Posterior vena cava (tissue), 2 donors: ENCODE measurements around the gene SLC7A14. TPM values are rescaled to one million over a fixed set of nuclear protein-coding genes. Genes with fewer than 3 reads are reported as not detected.

Source experiments
- DNase-seq: peaks from one replicate; pipeline ENCODE4 v3.0.0-alpha.2; 2020; ENCODE audit warnings: low spot score
- intact Hi-C, 2 donors: fragments of 100-400 bp; cut with DNase I; formaldehyde crosslinking; loops; one replicate each; pipeline versions ENCODE4 v1.14.1 to v1.14.2; 2022 to 2023
- total RNA-seq, 2 donors: library from RNA; stranded (reverse); fragmentation: NEBNext Ultra II Directional; extraction: Animal tissue kit (Norgen Biotek cat#: 25700); gene quantifications; one replicate each; pipeline ENCODE4 v1.2.1, GENCODE V29; 2021
- donor health status: DM: yes; HTN: yes; CAD: no.
- donor health status: DM: yes; HTN: yes; CAD: no.

SLC7A14 gene
- total RNA-seq, 2 donors from 2014 or later: 0.05 TPM; not detected in 1

DNA sequence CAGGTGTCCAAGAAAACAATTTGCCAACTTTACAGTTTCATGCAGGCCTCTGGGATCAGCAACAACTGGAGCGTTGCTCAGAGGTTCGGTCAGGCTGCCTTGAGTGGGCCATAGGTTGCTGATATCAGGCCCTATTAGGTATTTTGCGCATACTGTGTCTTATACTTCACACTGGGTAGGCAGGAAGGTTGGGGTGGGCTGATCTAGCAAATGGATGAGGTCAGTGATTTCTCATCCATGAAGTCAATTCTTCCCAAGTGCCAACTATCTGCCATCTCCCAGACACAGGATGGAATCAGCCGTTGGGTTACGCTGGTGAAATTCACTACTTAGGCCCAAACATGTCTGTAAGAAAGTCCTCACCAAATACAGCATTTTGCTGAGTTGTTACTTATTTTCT lies 77.6 kb downstream of the SLC7A14 start:
- intact Hi-C loops: no loop called here
- DNase-seq: no peak

DNA sequence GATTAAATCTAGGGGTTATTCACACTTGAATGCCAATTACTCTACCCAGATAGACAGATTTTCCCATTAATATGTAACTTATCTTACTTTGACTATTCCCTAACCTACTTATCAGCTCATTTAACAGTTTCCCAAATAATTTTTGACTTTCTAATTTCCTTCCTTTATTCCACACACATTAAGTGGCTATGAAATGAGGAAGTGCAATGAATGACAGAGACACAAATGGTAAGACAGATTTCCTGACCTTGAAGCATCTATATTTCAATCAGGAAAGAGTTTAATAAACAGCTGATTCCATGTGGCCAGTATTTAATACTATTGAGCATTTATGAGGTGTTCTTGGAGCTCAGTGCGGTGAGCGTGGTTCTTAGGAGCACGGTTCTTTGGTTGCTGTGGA lies 78.8 kb downstream of the SLC7A14 start:
- intact Hi-C loops: no loop called here
- DNase-seq: no peak

DNA sequence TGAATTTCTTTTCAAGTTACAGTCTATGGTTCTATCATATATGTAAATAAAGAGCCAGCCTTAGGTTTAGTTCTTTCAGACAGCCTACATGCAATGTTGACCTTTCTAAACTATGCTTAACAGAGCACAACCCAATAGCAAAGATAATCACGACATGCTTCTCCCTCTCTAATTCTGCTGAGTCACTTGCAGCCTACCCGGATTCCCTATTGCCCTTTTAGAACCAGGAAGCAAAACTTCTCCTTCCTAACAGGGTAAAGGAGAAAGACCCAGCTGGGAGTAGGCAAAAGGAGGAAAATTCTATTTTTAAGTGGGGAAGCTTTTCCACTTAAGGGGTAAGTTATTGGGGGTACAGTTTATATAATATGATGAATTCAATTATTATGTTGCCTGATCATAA lies 79.3 kb downstream of the SLC7A14 start:
- intact Hi-C loops: no loop called here
- no peak for DNase-seq

DNA sequence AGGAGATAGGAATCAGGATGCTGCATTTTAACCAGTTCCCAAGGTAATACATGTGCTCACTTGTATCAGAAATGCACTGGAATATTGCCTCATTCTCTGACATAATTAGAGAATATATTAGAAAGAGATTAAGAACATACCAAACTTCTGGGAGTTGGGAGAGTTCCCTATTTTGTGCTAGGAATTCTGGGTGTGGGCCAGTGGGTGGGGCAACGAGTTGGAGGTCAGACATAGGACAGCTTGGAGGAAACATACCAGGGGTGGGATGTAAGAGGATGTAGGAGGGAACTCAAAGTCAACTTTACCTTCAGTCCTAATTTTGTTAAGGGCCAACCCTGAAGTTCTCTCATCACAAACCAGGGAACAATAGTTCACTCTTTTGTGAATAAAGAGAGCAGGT lies 83.6 kb downstream of the SLC7A14 start:
- intact Hi-C loops: no loop called here
- no peak for DNase-seq

DNA sequence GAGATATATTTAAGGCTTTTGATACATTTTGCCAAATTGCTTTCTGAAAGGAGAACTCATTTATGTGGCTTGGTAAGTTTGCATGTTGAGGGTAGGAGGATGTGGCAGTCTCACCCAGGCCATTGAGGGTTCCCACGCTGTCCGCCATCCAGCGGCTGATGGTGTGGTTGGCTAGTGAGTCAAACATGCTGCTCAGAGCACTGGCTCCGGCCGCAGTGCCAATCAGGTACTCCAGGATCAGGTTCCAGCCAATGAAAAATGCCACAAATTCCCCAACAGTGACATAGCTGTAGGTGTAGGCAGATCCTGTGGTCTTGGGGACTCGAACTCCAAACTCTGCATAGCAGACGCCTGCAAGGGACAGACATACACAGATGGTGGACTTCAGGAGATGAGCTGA lies 84.9 kb downstream of the SLC7A14 start:
- intact Hi-C loops: no loop called here

DNA sequence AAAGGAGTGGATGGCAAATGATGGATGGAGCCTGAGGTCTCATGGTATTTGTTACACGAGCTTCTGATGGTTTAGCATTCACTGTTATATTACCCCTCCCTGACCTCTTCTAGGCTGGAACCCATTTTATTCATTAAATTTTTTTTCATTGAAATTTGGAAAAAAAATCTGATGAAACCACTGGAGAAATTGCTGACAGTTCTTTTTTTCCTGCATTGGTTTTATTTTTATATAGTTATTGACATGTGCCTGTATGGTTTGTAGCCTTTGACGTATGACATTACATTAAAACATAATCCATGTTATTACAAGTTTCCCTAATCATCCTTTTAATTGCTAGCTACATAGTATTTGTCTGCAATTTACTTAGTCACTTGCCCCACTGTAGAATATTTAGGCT lies 85.4 kb downstream of the SLC7A14 start:
- intact Hi-C loops: no loop called here

More for the DNA sequence above, 84.9 kb downstream of the SLC7A14 start:
- DNase-seq: peak; percentile 66

DNA sequence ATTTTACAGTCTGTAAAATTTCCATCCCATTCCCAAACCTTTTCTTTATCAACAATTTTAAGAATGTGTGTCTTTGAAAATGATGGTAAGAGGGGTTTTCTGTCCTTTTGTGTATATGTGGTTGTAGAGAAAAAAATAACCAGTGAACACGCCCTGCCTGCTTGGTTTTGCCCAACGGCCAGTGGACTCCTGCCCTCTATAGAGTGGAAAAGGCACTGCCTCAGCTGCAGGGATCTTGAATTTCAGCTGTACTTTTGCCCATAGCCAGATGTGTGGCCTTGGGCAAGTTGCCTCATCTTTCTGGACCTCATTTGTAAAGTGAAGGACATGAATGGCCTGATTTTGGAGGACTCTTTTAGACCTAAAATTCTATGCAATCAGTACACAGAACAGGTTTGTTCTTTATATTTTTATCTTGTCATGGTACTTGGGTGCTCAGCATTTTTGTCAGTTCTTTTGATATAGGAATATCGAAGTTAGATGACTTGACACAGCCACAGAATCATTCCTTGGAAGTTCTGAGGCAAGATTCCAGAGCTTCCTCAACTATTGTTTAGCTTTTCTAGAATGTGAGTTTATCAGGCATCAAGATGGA lies 86.2 kb downstream of the SLC7A14 start:
- intact Hi-C loops: no loop called here
- peak; percentile 67 for DNase-seq

More for the DNA sequence above, 85.4 kb downstream of the SLC7A14 start:
- no peak for DNase-seq

DNA sequence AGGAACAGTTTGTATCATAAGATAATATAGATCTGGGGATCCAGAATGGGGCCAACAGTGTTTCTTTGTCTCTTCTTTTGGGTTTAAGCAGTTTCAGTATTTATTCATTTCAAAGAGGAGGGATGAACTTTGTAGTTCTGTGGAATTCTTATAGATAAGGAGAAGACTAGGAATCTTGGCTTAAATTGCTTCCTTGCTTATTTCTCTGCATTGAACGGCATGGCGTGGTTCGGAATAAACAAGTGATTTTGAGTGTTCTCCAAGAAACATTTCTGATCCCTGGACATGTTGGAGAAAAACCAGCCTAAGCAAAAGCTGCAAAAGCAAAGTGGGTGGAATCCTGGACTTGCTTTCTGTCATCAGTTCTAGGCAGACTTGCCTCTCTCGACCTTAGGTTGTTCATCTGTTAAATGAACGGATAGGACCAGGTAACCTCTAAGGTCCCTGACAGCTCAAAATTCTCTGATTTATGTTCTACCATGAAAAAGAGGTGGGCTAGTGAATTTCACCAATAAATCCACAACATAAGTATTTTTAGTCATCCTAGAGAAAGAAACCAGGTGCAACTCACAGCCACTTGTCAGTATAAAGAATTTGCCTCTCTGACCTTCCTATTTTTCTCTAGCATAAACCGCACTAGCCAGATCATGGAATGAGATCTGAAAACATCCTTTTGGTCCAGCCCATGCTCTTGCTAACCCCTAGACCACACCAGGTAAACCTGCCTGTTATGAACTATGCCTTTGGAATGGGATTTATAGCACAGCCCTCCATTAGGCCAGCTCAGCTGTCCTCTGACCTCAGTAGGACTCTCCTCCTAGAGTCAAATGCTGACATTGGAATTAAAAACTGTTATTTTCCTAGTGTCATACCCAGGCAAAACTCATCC lies 88.4 kb downstream of the SLC7A14 start:
- intact Hi-C loops: no loop called here

DNA sequence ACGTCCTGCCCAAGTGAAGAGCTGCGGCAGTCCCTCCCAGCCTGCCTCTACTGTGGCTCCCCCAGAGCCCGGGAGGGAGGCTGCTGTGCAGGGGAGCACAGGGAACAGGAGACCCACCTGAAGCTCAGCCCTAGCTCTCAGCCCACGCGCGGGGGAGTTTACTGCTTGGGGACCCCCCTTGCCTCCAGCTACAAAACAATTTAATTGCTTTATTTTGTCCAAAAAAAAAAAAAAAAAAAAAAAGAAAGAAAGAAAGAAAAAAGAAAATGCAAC lies 89.1 kb downstream of the SLC7A14 start:
- intact Hi-C loops: no loop called here
- DNase-seq: no peak

More for the DNA sequence above, 88.4 kb downstream of the SLC7A14 start:
- DNase-seq: no peak

DNA sequence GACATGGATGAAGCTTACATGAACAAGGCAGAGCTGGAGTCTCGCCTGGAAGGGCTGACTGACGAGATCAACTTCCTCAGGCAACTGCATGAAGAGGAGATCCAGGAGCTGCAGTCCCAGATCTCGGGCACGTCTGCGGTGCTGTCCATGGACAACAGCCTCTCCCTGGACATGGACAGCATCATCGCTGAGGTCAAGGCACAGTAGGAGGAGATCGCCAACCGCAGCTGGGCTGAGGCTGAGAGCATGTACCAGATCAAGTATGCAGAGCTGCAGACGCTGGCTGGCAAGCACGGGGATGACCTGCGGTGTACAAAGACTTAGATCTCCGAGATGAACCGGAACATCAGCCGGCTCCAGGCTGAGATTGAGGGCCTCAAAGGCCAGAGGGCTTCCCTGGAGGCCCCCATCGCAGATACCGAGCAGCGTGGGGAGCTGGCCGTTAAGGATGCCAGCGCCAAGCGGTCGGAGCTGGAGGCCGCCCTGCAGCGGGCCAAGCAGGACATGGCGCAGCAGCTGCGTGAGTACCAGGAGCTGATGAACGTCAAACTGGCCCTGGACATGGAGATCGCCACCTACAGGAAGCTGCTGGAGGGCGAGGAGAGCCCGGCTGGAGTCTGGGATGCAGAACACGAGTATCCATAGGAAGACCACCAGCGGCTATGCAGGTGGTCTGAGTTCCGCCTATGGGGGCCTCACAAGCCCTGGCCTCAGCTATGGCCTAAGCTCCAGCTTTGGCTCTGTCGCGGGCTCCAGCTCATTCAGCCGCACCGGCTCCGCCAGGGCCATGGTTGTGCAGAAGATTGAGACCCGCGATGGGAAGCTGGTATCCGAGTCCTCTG lies 89.6 kb downstream of the SLC7A14 start:
- intact Hi-C loops: no loop called here

DNA sequence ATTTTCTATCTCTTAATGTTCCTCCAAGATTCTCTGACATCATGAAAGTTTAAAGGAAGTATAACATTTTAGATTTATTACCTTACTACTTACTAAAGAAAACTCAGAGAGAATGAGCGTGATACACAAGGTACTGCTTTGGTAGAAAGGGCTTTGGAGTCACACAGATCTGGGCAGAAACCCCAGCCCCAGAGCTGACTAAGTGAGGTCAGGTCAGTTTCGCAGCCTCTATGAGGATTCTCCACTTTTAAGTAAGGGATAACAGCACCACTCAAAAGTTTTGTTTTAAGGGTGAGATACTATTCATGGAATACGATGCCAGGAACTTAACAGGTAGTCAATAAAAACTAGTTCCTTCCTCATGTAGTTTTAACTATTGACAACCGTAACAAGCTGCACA lies 91.1 kb downstream of the SLC7A14 start:
- intact Hi-C loops: no loop called here

More for the DNA sequence above, 89.6 kb downstream of the SLC7A14 start:
- peak; percentile 76 for DNase-seq

DNA sequence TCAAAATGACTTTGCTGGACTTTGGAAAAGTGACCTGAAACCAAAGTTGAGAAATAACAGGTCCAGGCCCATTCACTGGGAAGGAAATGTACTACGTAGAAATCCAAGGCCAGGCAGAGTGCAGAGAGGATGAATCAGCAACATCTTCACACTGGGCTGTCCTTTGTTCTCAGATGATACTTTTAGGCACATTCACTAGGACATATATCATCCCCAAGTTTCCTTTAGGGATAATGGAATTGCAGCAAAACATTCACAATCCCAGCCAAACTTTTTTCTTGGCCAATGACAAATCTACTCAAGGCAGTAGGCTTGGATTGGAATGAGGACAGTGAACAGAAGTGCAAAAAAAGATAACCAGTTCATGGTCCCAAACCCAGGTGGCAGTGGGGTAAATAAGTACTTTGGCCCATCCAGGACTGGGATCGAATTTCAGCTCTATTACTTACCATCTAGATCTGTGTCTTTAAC lies 92.1 kb downstream of the SLC7A14 start:
- DNase-seq: no peak
- intact Hi-C loops: no loop called here

More for the DNA sequence above, 91.1 kb downstream of the SLC7A14 start:
- no peak for DNase-seq

DNA sequence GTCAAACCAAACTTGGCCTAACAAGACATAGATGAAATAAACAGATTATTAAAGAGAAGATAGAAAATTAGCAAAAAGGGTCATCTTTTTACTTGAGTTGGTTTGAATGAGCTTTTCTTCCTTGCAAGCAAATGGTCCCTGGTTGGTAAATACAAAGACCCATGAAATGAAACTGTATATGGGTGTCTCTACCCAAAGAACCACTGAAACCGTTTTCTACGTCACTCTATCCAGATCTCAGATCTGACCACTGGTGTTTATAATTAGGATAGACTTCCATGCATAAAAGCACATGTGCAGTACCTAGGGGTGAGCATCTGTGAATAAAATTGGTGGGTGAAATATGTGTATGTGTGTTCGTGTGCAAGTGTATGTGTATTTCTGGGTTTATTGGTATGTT lies 94.0 kb downstream of the SLC7A14 start:
- intact Hi-C loops: no loop called here
- DNase-seq: no peak

DNA sequence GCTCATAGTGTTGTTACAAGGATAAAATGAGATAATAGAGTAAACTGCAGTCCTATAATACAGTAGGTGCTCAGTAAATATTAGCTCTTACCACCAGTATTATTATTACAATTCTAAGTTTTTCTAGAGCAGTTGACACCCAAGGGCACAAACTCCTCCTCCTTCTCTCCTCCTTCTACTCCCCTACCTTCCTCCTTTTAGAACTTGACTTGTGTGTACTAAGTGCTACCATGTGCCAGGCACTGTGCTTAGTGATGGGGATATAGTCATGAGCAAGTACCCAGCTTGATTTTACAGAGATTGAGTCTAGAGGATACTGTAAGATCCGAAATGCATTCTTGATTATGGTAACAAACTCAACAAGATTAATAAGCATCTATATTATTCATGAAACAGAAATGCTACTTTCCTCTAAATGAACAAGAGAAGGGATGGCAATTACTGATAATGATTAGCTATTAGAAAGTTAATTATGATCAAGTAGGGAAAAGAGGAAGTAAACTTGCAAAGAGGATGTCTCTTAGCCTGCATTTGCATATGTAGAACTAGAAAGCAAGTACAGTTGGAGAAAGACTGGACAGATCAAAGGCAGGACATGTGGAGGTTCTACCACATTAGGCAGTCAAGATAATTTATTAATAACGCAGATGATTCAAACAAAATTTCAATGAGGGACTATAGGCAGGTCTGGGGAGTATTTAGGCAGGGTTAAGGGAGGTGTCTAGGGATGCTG lies 94.9 kb downstream of the SLC7A14 start:
- DNase-seq: no peak
- intact Hi-C loops: no loop called here

DNA sequence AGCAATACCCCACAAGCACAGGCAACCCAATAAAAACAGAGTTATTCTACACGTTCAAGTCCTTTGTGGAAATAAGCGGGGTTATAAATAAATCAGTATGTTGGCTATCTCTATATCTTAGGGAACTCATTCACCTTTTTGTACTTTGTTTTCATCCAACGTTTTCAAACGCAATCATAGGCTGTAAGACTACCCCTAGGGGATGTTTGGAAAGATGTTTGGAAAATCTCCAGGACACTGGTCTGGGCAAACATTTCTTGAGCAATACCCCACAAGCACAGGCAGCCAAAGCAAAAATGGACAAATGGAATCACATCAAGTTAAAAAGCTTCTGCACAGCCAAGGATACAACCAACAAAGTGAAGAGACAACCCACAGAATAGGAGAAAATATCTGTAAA lies 97.1 kb downstream of the SLC7A14 start:
- no peak for DNase-seq
- intact Hi-C loops: no loop called here

DNA sequence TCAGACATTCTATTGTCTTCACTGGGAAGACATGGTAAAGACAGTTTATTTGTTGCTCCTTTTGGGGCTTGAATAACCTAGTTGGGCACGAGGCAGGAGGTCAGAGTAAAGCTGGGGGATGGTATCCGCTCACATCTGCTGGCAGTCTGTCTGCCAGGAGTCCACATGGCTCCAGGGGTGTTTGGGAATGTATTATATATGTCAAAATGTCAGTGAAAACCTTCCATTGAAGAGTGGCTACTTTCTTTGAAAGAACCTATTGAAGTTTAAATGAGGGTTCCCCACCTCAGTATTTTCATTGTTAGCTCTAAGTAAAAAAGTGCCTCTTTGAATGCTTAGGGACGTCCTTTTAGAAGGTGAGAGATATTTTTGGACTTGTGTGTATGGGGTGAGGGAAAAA lies 98.8 kb downstream of the SLC7A14 start:
- intact Hi-C loops: no loop called here
- no peak for DNase-seq

DNA sequence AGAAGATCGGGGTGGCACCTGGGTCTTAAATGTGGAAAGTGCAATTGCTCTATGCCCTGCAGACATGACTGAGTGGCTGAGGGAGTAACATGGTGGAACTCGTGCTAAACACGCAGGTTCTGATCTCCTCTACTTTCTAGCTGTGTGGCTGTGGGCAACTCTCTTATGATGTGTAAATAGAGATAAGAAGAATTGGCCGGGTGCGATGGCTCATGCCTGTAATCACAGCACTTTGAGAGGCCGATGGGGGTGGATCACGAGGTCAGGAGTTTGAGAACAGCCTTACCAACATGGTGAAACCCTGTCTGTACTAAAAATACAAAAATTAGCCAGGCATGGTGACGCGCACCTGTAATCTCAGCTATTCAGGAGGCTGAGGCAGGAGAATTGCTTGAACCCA lies 99.5 kb downstream of the SLC7A14 start:
- DNase-seq: no peak
- intact Hi-C loops: no loop called here

DNA sequence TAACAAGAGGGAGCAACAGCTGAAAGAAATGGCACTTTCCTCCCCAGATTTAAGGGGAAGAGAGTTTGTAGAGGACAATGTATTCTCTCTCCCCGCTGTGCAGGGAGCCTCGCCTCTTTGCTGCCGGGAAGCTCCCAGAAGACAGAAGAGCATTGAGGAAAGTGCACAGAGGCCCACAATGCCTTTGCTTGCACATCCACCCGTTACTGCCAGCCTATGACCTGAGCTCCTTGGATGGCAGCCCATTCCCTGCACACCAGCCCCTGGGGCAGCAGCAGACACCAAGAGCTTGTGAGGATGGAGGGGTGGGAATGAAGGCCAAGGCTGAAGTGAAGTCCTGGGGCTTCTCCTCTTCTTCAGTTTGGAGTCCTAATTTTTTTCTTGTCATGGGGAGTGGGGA lies 100.2 kb downstream of the SLC7A14 start:
- no peak for DNase-seq
- intact Hi-C loops: no loop called here

DNA sequence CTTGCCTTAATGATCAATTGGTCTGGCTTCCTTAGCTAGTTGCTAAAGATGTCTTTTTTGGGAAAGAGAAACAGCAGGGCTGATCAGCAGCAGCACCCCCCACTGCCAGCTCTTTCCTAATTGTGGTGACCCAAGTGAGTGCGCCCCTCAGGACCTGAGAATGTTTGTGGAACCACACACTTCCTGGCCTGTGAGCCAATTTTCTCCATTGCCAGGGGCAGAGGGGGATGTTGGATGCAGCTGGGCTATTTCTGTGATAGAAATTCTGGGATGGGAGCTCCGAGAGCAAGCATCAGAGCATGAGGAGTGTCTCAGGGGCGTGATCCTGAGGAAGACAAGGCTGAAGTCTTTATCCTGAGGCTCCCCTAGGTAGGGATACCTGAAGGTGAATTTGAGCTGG lies 100.6 kb downstream of the SLC7A14 start:
- DNase-seq: no peak
- intact Hi-C loops: no loop called here
